ENCODE data around the gene GSTM3. TPM values are rescaled to one million over a fixed set of nuclear protein-coding genes. Genes with fewer than 3 reads are reported as not detected.

The GSTM3 gene
- total RNA-seq, 2 donors from 2014 or later = 5.5 to 10.3 TPM

- Mint-ChIP-seq H3K27me3 (ENCODE audit: insufficient read depth) (peaks cover 20% of the 10 kb centered on the region), H3K4me3 (no peak overlapping the region), H3K9me3 (no peaks in the 10 kb centered on the region), H3K36me3 (ENCODE audit: low read depth) (no peaks in the 10 kb centered on the region), H3K4me1 (no peaks in the 10 kb centered on the region), H3K27ac (no peak overlapping the region)
- H3K9ac ChIP-seq (ENCODE audit: extremely low read depth, low read length, poor library complexity, severe bottlenecking) = no peak overlapping the region
- no peaks in the 10 kb centered on the region for H3K9me3 ChIP-seq (ENCODE audit: control insufficient read depth, low read length)
- 94 to 95% methylated on average over 2 of the region's 2 CpGs for WGBS, 2 experiments (ENCODE audit: insufficient coverage in 1 of 2, insufficient read length in 1 of 2)
- no peak overlapping the region for H3K4me3 ChIP-seq (ENCODE audit: low read length)
- no peaks in the 10 kb centered on the region for H3K36me3 ChIP-seq (ENCODE audit: control insufficient read depth, insufficient read depth, low read length)
- no peak for DNase-seq
- TF ChIP-seq CTCF (conservative IDR thresholded peaks at IDR 0.05) = no peak
- H3K27me3 ChIP-seq (ENCODE audit: control insufficient read depth, insufficient read depth, low read length, poor library complexity, severe bottlenecking) = no peaks in the 10 kb centered on the region
- H3K27ac ChIP-seq (ENCODE audit: low read depth, low read length) = no peak overlapping the region
- H3K4me1 ChIP-seq (ENCODE audit: control insufficient read depth, insufficient read depth, low read length) = no peaks in the 10 kb centered on the region
Observed at GRCh38 chr1:109754738-109755137, 13.9 kb upstream of the GSTM3 start.

- Mint-ChIP-seq H3K36me3 (ENCODE audit: low read depth) (no peaks in the 10 kb centered on the region), H3K9me3 (peaks cover 22% of the 10 kb centered on the region), H3K27ac (no peak overlapping the region), H3K4me1 (no peaks in the 10 kb centered on the region), H3K4me3 (no peak overlapping the region), H3K27me3 (ENCODE audit: insufficient read depth) (peaks cover 31% of the 10 kb centered on the region)
- Histone ChIP-seq H3K36me3 (ENCODE audit: control insufficient read depth, insufficient read depth, low read length) (no peaks in the 10 kb centered on the region), H3K4me1 (ENCODE audit: control insufficient read depth, insufficient read depth, low read length) (no peaks in the 10 kb centered on the region), H3K4me3 (ENCODE audit: low read length) (no peak overlapping the region), H3K9me3 (ENCODE audit: control insufficient read depth, low read length) (peaks cover 11% of the 10 kb centered on the region), H3K27me3 (ENCODE audit: control insufficient read depth, insufficient read depth, low read length, poor library complexity, severe bottlenecking) (no peaks in the 10 kb centered on the region), H3K27ac (ENCODE audit: low read depth, low read length) (no peak overlapping the region), H3K9ac (ENCODE audit: extremely low read depth, low read length, poor library complexity, severe bottlenecking) (no peak overlapping the region)
- 85 to 90% methylated on average over 5 to 12 of the region's 12 CpGs for WGBS, 2 experiments (ENCODE audit: insufficient coverage in 1 of 2, insufficient read length in 1 of 2)
- no peak for DNase-seq
- TF ChIP-seq CTCF (conservative IDR thresholded peaks at IDR 0.05) = no peak
Observed at GRCh38 chr1:109751531-109752260, 10.9 kb upstream of the GSTM3 start.

GRCh38 chr1:109750920-109751319 lies 10.1 kb upstream of the GSTM3 start:
- no peak for DNase-seq
- Mint-ChIP-seq H3K4me1 (no peaks in the 10 kb centered on the region), H3K36me3 (ENCODE audit: low read depth) (no peaks in the 10 kb centered on the region), H3K9me3 (peaks cover 24% of the 10 kb centered on the region), H3K4me3 (no peak overlapping the region), H3K27ac (no peak overlapping the region), H3K27me3 (ENCODE audit: insufficient read depth) (peaks cover 34% of the 10 kb centered on the region)
- Histone ChIP-seq H3K9me3 (ENCODE audit: control insufficient read depth, low read length) (peaks cover 11% of the 10 kb centered on the region), H3K4me3 (ENCODE audit: low read length) (no peak overlapping the region), H3K36me3 (ENCODE audit: control insufficient read depth, insufficient read depth, low read length) (no peaks in the 10 kb centered on the region), H3K27ac (ENCODE audit: low read depth, low read length) (no peak overlapping the region), H3K9ac (ENCODE audit: extremely low read depth, low read length, poor library complexity, severe bottlenecking) (no peak overlapping the region), H3K27me3 (ENCODE audit: control insufficient read depth, insufficient read depth, low read length, poor library complexity, severe bottlenecking) (no peaks in the 10 kb centered on the region), H3K4me1 (ENCODE audit: control insufficient read depth, insufficient read depth, low read length) (no peaks in the 10 kb centered on the region)
- TF ChIP-seq CTCF (conservative IDR thresholded peaks at IDR 0.05) = no peak
- WGBS, 2 experiments (ENCODE audit: insufficient coverage in 1 of 2, insufficient read length in 1 of 2) = 92% methylated on average over 6 of the region's 6 CpGs; no CpG with 5 or more reads in 1 of the 2 experiments
